Measurements from ENCODE around the gene MYL7. TPM values are rescaled to one million over a fixed set of nuclear protein-coding genes. Genes with fewer than 3 reads are reported as not detected.
A peak's percentile ranks its signal among the peaks of the same experiment; 100 is the strongest.

MYL7 gene
- total and polyA plus RNA-seq, 9 donors = 0.35 to 2.0 (median 1.5) TPM; not detected in 3

DNA sequence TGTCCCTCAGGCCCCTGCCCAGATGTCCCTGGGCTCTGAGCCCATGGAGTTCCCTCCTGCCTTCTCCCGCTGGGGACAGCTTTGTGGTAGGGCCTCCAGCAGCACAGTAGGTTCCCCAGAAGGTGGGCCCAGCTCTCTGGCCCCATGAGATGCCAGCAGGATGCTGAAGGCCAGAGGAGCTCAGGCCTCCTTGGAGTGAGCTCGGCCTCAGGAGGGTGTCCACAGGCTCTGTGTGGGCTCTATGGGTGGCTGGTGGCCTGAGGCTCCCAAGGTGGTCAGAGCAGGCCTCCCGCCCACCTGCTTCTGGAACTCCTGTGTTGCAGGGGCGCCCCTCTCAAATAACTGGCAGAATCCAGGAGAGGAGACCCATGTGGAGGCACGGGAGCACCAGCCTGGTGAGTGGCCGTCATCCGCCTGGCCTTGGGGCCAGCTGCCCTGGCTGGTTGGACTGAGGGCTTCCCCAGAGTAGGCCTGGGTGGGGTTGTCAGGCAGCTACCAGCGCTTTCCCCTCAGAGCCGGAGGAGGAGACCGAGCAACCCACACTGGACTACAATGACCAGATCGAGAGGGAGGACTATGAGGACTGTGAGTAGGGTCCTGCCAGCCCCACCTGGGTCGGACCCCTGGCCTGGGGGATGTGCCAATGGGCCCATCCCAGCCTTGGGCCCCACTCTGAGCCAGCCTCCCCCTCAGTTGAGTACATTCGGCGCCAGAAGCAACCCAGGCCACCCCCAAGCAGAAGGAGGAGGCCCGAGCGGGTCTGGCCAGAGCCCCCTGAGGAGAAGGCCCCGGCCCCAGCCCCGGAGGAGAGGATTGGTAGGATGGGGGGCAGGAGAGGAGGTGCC is 33.8 kb downstream of the MYL7 start:
- H3K27ac ChIP-seq = peak overlapping the region; percentile 52 to 89
- no peak overlapping the region for H3K4me3 ChIP-seq
- no peaks in the 10 kb centered on the region for H3K9me3 ChIP-seq
- H3K27me3 ChIP-seq = no peaks in the 10 kb centered on the region
- intact Hi-C loops (cut with DNase I) = loop anchor here in 1 of 4 donors (5.0 kb wide), 1 partner anchor 35 kb away; no protein-coding TSS in a partner anchor
- H3K36me3 ChIP-seq = no peaks in the 10 kb centered on the region
- 66 to 70% (median 67%) methylated on average over 16 to 18 of the region's 18 CpGs for WGBS, 3 donors
- DNase-seq = no peak
- peaks cover 16% of the 10 kb centered on the region for H3K4me1 ChIP-seq (ENCODE audit: insufficient read depth)
- TF ChIP-seq, protein P1, sequence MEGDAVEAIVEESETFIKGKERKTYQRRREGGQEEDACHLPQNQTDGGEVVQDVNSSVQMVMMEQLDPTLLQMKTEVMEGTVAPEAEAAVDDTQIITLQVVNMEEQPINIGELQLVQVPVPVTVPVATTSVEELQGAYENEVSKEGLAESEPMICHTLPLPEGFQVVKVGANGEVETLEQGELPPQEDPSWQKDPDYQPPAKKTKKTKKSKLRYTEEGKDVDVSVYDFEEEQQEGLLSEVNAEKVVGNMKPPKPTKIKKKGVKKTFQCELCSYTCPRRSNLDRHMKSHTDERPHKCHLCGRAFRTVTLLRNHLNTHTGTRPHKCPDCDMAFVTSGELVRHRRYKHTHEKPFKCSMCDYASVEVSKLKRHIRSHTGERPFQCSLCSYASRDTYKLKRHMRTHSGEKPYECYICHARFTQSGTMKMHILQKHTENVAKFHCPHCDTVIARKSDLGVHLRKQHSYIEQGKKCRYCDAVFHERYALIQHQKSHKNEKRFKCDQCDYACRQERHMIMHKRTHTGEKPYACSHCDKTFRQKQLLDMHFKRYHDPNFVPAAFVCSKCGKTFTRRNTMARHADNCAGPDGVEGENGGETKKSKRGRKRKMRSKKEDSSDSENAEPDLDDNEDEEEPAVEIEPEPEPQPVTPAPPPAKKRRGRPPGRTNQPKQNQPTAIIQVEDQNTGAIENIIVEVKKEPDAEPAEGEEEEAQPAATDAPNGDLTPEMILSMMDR (IDR thresholded peaks at IDR 0.05) = no peak
- TF ChIP-seq POLR2A (IDR thresholded peaks at IDR 0.05) (no peak), EP300 (IDR thresholded peaks at IDR 0.05) (no peak)

DNA sequence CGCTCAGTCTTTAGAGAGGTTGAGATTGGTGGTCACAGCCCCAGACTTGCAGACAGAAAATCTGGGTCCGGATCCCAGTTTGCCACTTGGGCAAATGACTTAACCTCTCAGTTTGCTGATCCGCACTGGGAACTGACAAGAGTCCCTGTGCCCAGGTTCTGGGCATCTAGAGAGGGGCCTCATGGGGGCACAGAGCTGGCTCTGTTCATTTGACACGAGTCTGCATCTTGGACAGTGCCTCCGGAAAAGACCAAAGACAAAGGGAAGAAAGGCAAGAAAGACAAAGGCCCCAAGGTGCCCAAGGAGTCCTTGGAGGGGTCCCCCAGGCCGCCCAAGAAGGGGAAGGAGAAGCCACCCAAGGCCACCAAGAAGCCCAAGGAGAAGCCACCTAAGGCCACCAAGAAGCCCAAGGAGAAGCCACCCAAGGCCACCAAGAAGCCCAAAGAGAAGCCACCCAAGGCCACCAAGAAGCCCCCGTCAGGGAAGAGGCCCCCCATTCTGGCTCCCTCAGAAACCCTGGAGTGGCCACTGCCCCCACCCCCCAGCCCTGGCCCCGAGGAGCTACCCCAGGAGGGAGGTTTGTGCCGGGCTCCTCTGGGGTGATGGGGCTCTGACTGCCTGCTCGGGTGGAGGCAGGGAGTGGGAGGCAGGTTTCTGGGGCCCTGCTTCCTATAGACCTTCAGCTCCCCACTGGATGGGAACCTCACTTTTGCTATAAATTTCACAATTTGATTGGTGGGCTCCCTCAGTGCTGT is 34.6 kb downstream of the MYL7 start:
- H3K36me3 ChIP-seq = no peaks in the 10 kb centered on the region
- WGBS, 3 donors = 71 to 77% (median 75%) methylated on average over 10 of the region's 10 CpGs
- no peaks in the 10 kb centered on the region for H3K27me3 ChIP-seq

DNA sequence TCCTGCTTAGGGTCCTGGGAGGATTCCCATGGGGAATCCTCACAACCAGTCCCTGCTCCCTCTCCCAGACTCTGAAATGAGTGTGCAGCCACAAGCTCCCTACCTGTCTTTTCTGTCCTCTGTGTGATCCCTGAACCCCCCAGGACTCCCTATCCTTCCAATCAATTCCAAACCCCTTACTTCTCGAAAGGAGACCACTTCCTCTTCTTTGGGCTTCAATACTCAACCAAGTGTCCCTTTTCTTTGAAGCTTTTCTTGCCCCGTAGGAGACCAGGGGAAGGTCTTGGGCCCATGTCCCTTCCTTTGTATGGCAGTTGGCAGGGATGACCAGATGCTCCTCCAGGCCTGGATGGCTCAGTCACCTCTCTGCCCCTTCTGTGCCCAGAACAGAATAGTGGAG is 35.3 kb downstream of the MYL7 start:
- Histone ChIP-seq H3K9me3 (no peaks in the 10 kb centered on the region), H3K4me3 (peak overlapping the region; percentile 71), H3K27ac (peak overlapping the region; percentile 89 to 93), H3K4me1 (ENCODE audit: insufficient read depth) (peaks cover 21% of the 10 kb centered on the region), H3K36me3 (no peaks in the 10 kb centered on the region), H3K27me3 (no peaks in the 10 kb centered on the region)
- TF ChIP-seq POLR2A (IDR thresholded peaks at IDR 0.05) (no peak), EP300 (IDR thresholded peaks at IDR 0.05) (no peak)
- TF ChIP-seq, protein P1 (IDR thresholded peaks at IDR 0.05) = no peak
- 46 to 56% (median 51%) methylated on average over 2 of the region's 2 CpGs for WGBS, 3 donors
- intact Hi-C loops (cut with DNase I) = loop anchor here in 2 of 4 donors (2.0 to 5.0 kb wide), 3 partner anchors 23 to 34 kb away; partner anchors contain the start of gene POLM (in 1 of the 2)
- no peak for DNase-seq

More for the DNA sequence above, 34.6 kb downstream of the MYL7 start:
- Histone ChIP-seq H3K27ac (peak overlapping the region; percentile 89 to 93), H3K9me3 (no peaks in the 10 kb centered on the region), H3K4me3 (peak overlapping the region; percentile 71), H3K4me1 (ENCODE audit: insufficient read depth) (peaks cover 17% of the 10 kb centered on the region)
- intact Hi-C loops (cut with DNase I) = loop anchor here in 1 of 4 donors (5.0 kb wide), 1 partner anchor 34 kb away; no protein-coding TSS in a partner anchor
- TF ChIP-seq EP300 (IDR thresholded peaks at IDR 0.05) = no peak
- no peak for TF ChIP-seq POLR2A (IDR thresholded peaks at IDR 0.05)
- TF ChIP-seq, protein P1 (IDR thresholded peaks at IDR 0.05) = no peak
- DNase-seq = no peak
